GM19025 (cell line): Measurements from ENCODE around the gene GALNT2.

ENCODE experiments used
- ATAC-seq: cut with Tn5 transposase; IDR thresholded peaks from one replicate; pipeline ENCODE4 v1.9.1; 2021; ENCODE audit warnings: mild to moderate bottlenecking, low read depth, moderate library complexity; ENCODE audit not compliant: unreplicated experiment

The GALNT2 gene

GRCh38 chr1:230243583-230244353 lies 176.7 kb downstream of the GALNT2 start:
- ATAC-seq: no peak

GRCh38 chr1:230246551-230246950 lies 179.5 kb downstream of the GALNT2 start:
- ATAC-seq: no peak

- ATAC-seq: no peak
Observed at GRCh38 chr1:230248016-230248888, 181.2 kb downstream of the GALNT2 start.

GRCh38 chr1:230248889-230249270 lies 181.8 kb downstream of the GALNT2 start:
- ATAC-seq: no peak

- no peak for ATAC-seq
Observed at GRCh38 chr1:230249695-230250480, 182.8 kb downstream of the GALNT2 start.

- ATAC-seq: no peak
Observed at GRCh38 chr1:230250666-230251065, 183.6 kb downstream of the GALNT2 start.

- peak; percentile 79 for ATAC-seq
Observed at GRCh38 chr1:230251644-230252191, 184.7 kb downstream of the GALNT2 start.

GRCh38 chr1:230253150-230253549 lies 186.1 kb downstream of the GALNT2 start:
- no peak for ATAC-seq

GRCh38 chr1:230254265-230254664 lies 187.2 kb downstream of the GALNT2 start:
- no peak for ATAC-seq

- ATAC-seq: no peak
Observed at GRCh38 chr1:230255116-230255515, 188.1 kb downstream of the GALNT2 start.

- no peak for ATAC-seq
Observed at GRCh38 chr1:230255991-230256390, 189.0 kb downstream of the GALNT2 start.

GRCh38 chr1:230256896-230257295 lies 189.9 kb downstream of the GALNT2 start:
- ATAC-seq: no peak

- no peak for ATAC-seq
Observed at GRCh38 chr1:230259621-230260020, 192.6 kb downstream of the GALNT2 start.

GRCh38 chr1:230260831-230261230 lies 193.8 kb downstream of the GALNT2 start:
- no peak for ATAC-seq

GRCh38 chr1:230261928-230262650 lies 195.1 kb downstream of the GALNT2 start:
- ATAC-seq: no peak

- ATAC-seq: no peak
Observed at GRCh38 chr1:230262867-230263567, 196.0 kb downstream of the GALNT2 start.

GRCh38 chr1:230263568-230264195 lies 196.6 kb downstream of the GALNT2 start:
- no peak for ATAC-seq

- ATAC-seq: no peak
Observed at GRCh38 chr1:230264342-230264741, 197.3 kb downstream of the GALNT2 start.
